Measurements from ENCODE around the gene HLA-F.

HLA-F gene

DNA sequence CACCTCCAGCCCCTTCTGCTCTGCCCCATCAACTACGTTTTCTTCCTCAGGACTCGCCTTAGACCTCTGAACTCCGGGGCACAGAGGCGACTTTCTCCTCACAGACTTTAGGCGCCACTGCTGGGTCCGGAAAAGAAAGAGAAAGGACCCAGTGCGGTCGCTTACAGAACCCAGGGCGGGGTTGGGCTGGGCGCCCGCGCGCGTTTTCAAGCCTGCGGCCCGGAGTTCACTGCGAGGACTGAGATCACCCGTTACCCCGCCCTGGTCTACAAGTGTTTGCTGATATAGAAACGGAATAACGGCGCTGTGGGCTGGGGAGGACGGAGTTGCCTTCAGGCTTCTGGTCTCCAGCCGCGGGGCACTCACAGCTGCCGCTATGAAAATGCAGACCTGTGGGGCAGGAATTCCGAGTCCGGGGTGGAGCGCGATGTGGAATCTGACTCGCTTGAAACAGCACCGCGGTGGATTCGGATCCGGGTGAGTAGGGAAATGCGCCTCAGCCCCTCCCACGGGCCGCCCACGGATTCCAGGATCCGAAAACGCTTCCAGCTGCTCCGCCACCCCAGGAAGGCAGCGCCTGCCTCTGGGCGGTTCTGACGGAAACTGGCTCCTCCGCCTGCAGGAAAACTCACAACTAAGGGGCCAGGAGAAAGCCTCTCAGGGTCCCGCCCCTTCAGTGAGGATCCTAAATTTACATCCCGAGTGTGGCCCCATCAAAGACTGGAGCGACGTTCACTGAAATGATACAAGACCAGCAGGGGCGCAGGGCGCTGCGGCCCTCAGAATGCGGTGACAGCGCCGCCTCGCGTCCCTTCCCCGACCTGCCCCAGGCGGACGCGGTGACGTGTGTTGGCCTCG, 29.4 kb downstream of the HLA-F start (continued):
- TF ChIP-seq ZNF274 (IDR thresholded peaks at IDR 0.05; ENCODE audit: low read length), result no peak
- no peak for TF ChIP-seq ZNF274 (tag by site-specific recombination; IDR thresholded peaks at IDR 0.05; ENCODE audit: borderline replicate concordance)
- TF ChIP-seq ZNF830 (tag by site-specific recombination; IDR thresholded peaks at IDR 0.05; ENCODE audit: low read depth), result no peak
- no peak for TF ChIP-seq ZNF777 (tag by site-specific recombination; IDR thresholded peaks at IDR 0.05; ENCODE audit: borderline replicate concordance)
- no peak for TF ChIP-seq ZNF530 (tag by site-specific recombination; IDR thresholded peaks at IDR 0.05; ENCODE audit: low read depth)
- TF ChIP-seq ZNF596 (tag by site-specific recombination; IDR thresholded peaks at IDR 0.05), result no peak
- no peak for TF ChIP-seq ZNF560 (tag by site-specific recombination; IDR thresholded peaks at IDR 0.05; ENCODE audit: borderline replicate concordance)
- no peak for TF ChIP-seq ZNF548 (tag by site-specific recombination; IDR thresholded peaks at IDR 0.05)
- TF ChIP-seq ZNF707 (tag by site-specific recombination; IDR thresholded peaks at IDR 0.05), result no peak
- no peak for TF ChIP-seq BCL11A (tag by site-specific recombination; IDR thresholded peaks at IDR 0.05; ENCODE audit: low read depth)
- TF ChIP-seq ZNF221 (tag by site-specific recombination; IDR thresholded peaks at IDR 0.05; ENCODE audit: borderline replicate concordance), result no peak
- no peak for TF ChIP-seq ZNF174 (tag by site-specific recombination; IDR thresholded peaks at IDR 0.05)
- no peak for TF ChIP-seq ZNF677 (tag by site-specific recombination; IDR thresholded peaks at IDR 0.05)
- TF ChIP-seq ZNF211 (tag by site-specific recombination; IDR thresholded peaks at IDR 0.05; ENCODE audit: low read depth), result no peak
- TF ChIP-seq, protein P1, sequence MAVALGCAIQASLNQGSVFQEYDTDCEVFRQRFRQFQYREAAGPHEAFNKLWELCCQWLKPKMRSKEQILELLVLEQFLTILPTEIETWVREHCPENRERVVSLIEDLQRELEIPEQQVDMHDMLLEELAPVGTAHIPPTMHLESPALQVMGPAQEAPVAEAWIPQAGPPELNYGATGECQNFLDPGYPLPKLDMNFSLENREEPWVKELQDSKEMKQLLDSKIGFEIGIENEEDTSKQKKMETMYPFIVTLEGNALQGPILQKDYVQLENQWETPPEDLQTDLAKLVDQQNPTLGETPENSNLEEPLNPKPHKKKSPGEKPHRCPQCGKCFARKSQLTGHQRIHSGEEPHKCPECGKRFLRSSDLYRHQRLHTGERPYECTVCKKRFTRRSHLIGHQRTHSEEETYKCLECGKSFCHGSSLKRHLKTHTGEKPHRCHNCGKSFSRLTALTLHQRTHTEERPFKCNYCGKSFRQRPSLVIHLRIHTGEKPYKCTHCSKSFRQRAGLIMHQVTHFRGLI (tag by site-specific recombination; IDR thresholded peaks at IDR 0.05), result peak; percentile 75
- TF ChIP-seq ZNF311 (tag by site-specific recombination; IDR thresholded peaks at IDR 0.05; ENCODE audit: borderline replicate concordance), result no peak

DNA sequence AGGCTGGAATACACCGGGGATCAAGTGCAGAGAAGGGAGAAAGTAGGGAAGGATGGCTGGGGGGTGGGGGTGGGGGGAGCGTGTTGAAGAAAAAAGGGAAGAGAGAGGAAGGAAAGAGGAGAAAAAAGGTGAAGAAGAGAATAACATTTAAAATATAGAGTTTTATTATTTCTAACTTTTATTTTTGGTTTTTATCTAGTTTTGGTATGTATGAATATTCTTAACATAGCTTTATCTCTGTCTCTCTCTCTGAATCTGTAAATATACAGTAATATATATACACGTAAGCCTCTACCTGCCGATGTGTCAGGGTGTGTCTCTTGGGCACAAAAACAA, 30.0 kb downstream of the HLA-F start:
- TF ChIP-seq ZBTB48 (tag by site-specific recombination; IDR thresholded peaks at IDR 0.05) (0 out of 2 replicates have a peak, but pooled peaks have one; percentile 10), ZNF843 (tag by site-specific recombination; IDR thresholded peaks at IDR 0.05) (no peak), ZNF792 (tag by site-specific recombination; IDR thresholded peaks at IDR 0.05) (no peak), BCL11A (tag by site-specific recombination; IDR thresholded peaks at IDR 0.05; ENCODE audit: low read depth) (peak; percentile 18; the same call in 1 of the 2 replicates), ZNF133 (tag by site-specific recombination; IDR thresholded peaks at IDR 0.05) (no peak), ZNF112 (tag by site-specific recombination; IDR thresholded peaks at IDR 0.05) (no peak)
- TF ChIP-seq, protein P2, sequence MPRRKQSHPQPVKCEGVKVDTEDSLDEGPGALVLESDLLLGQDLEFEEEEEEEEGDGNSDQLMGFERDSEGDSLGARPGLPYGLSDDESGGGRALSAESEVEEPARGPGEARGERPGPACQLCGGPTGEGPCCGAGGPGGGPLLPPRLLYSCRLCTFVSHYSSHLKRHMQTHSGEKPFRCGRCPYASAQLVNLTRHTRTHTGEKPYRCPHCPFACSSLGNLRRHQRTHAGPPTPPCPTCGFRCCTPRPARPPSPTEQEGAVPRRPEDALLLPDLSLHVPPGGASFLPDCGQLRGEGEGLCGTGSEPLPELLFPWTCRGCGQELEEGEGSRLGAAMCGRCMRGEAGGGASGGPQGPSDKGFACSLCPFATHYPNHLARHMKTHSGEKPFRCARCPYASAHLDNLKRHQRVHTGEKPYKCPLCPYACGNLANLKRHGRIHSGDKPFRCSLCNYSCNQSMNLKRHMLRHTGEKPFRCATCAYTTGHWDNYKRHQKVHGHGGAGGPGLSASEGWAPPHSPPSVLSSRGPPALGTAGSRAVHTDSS (tag by site-specific recombination; IDR thresholded peaks at IDR 0.05), result no peak
- TF ChIP-seq, protein P3, sequence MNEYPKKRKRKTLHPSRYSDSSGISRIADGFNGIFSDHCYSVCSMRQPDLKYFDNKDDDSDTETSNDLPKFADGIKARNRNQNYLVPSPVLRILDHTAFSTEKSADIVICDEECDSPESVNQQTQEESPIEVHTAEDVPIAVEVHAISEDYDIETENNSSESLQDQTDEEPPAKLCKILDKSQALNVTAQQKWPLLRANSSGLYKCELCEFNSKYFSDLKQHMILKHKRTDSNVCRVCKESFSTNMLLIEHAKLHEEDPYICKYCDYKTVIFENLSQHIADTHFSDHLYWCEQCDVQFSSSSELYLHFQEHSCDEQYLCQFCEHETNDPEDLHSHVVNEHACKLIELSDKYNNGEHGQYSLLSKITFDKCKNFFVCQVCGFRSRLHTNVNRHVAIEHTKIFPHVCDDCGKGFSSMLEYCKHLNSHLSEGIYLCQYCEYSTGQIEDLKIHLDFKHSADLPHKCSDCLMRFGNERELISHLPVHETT (tag by site-specific recombination; IDR thresholded peaks at IDR 0.05), result no peak
- H3K4me1 ChIP-seq (ENCODE audit: control insufficient read depth, insufficient read depth, low read length), result peaks cover 5% of the 10 kb centered on the region; the same call in 1 of the 2 replicates
- CTCF ChIA-PET, result interaction anchor here (0.6 to 8.9 kb wide), 35 partner anchors 8 to 307 kb away, joined by 3 to 127 read pairs (median 4); no protein-coding TSS in a partner anchor
- H3K4me3 ChIP-seq (ENCODE audit: low read depth, low read length), result no peak overlapping the region; the same call in 1 of the 2 replicates
- H3K27ac ChIP-seq (ENCODE audit: extremely low read depth, low read depth, low read length), result no peak overlapping the region
- H3K9me3 ChIP-seq (ENCODE audit: control insufficient read depth, insufficient read depth, low read depth, low read length), result no peaks in the 10 kb centered on the region
- POLR2A ChIA-PET, result interaction anchor here (1.2 kb wide), 2 partner anchors 15 to 103 kb away, joined by 3 read pairs; no protein-coding TSS in a partner anchor
- H3K36me3 ChIP-seq (ENCODE audit: control insufficient read depth in 2 of 2, insufficient read depth in 1 of 2, low read length in 2 of 2), result no peaks in the 10 kb centered on the region
